GM18907 (cell line): ENCODE results near the gene MND1.
A peak's percentile ranks its signal among the peaks of the same experiment; 100 is the strongest.
"Not testable (repeated sequence)": the region's sequence is repeated elsewhere in the genome, so short reads cannot be mapped to it uniquely, and the experiment has no call there.

Source experiments
- ATAC-seq: cut with Tn5 transposase; IDR thresholded peaks from one replicate; pipeline ENCODE4 v1.9.1; 2021; ENCODE audit warnings: mild to moderate bottlenecking, moderate library complexity; ENCODE audit not compliant: unreplicated experiment

Gene MND1

GRCh38 chr4:153438916-153439756, 94.6 kb downstream of the MND1 start:
- ATAC-seq: peak; percentile 85

GRCh38 chr4:153439831-153440230, 95.3 kb downstream of the MND1 start:
- ATAC-seq: peak; percentile 13

- peak; percentile 32 for ATAC-seq
Measured at GRCh38 chr4:153440475-153440874, 96.0 kb downstream of the MND1 start.

- no peak for ATAC-seq
Measured at GRCh38 chr4:153447175-153447905, 102.9 kb downstream of the MND1 start.

GRCh38 chr4:153448003-153448731, 103.7 kb downstream of the MND1 start:
- ATAC-seq: no peak

- no peak for ATAC-seq
Measured at GRCh38 chr4:153449338-153449737, 104.8 kb downstream of the MND1 start.

GRCh38 chr4:153450544-153450917, 106.0 kb downstream of the MND1 start:
- peak; percentile 64 for ATAC-seq

GRCh38 chr4:153451145-153451544, 106.7 kb downstream of the MND1 start:
- not testable (repeated sequence) for ATAC-seq

GRCh38 chr4:153451911-153452657, 107.6 kb downstream of the MND1 start:
- ATAC-seq: no peak

GRCh38 chr4:153452658-153453378, 108.3 kb downstream of the MND1 start:
- ATAC-seq: no peak

- no peak for ATAC-seq
Measured at GRCh38 chr4:153453402-153453801, 108.9 kb downstream of the MND1 start.

GRCh38 chr4:153458969-153459368, 114.5 kb downstream of the MND1 start:
- no peak for ATAC-seq

- ATAC-seq: not testable (repeated sequence)
Measured at GRCh38 chr4:153461549-153461948, 117.1 kb downstream of the MND1 start.

- ATAC-seq: no peak
Measured at GRCh38 chr4:153464068-153464467, 119.6 kb downstream of the MND1 start.
